NB4 (cell line): ENCODE data around the gene CYTH3.
"Not testable (repeated sequence)": the region's sequence is repeated elsewhere in the genome, so short reads cannot be mapped to it uniquely, and the experiment has no call there.

Experiments
- DNase-seq: peaks from one replicate; pipeline ENCODE4 v3.0.0; 2010; ENCODE audit warnings: low read depth
- H3K4me3 ChIP-seq: one replicate; pipeline ENCODE4 v1.5.1; 2011; ENCODE audit warnings: mild to moderate bottlenecking, low read depth, low read length, moderate library complexity
- MYC ChIP-seq: IDR thresholded peaks from 2 replicates; pipeline ENCODE4 v1.6.1; 2011; ENCODE audit warnings: low read depth, low read length
- POLR2A ChIP-seq: IDR thresholded peaks from 2 replicates; pipeline ENCODE4 v1.6.1; 2011; ENCODE audit warnings: mild to moderate bottlenecking; ENCODE audit not compliant: insufficient read length; ENCODE audit errors: extremely low read depth
- TF ChIP-seq, protein P1 (sequence below): IDR thresholded peaks from 2 replicates; pipeline ENCODE4 v1.6.1; 2011; ENCODE audit warnings: low read depth, low read length
- TF ChIP-seq, protein P2 (sequence below): IDR thresholded peaks from one replicate; pipeline ENCODE4 v1.5.1; 2012; ENCODE audit warnings: low read depth, low read length

CYTH3 gene

DNA sequence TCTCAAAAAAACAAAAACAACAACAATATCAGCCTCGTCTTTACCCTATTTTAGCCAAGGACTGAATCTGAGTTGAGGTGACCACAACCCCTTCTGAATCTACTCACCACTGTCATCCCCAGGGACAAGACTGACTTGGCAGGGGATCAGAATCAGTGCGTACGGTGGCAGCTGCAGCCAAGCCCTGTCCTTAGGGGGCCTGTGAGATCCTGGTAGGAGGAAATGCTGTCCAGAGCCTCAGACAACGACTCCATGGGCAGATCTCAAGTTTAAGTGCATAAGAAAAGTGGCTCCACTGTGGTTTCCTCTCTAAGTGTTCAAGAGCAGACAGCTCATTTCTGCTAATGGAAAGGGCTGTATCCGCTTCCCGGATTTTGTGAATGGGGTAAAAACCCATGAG, 22.4 kb upstream of the CYTH3 start:
- DNase-seq: peak; percentile 90
- H3K4me3 ChIP-seq: no peak overlapping the region
- no peak for TF ChIP-seq POLR2A
- TF ChIP-seq, protein P1, sequence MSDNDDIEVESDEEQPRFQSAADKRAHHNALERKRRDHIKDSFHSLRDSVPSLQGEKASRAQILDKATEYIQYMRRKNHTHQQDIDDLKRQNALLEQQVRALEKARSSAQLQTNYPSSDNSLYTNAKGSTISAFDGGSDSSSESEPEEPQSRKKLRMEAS: no peak
- TF ChIP-seq, protein P2, sequence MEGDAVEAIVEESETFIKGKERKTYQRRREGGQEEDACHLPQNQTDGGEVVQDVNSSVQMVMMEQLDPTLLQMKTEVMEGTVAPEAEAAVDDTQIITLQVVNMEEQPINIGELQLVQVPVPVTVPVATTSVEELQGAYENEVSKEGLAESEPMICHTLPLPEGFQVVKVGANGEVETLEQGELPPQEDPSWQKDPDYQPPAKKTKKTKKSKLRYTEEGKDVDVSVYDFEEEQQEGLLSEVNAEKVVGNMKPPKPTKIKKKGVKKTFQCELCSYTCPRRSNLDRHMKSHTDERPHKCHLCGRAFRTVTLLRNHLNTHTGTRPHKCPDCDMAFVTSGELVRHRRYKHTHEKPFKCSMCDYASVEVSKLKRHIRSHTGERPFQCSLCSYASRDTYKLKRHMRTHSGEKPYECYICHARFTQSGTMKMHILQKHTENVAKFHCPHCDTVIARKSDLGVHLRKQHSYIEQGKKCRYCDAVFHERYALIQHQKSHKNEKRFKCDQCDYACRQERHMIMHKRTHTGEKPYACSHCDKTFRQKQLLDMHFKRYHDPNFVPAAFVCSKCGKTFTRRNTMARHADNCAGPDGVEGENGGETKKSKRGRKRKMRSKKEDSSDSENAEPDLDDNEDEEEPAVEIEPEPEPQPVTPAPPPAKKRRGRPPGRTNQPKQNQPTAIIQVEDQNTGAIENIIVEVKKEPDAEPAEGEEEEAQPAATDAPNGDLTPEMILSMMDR: no peak
- no peak for TF ChIP-seq MYC

DNA sequence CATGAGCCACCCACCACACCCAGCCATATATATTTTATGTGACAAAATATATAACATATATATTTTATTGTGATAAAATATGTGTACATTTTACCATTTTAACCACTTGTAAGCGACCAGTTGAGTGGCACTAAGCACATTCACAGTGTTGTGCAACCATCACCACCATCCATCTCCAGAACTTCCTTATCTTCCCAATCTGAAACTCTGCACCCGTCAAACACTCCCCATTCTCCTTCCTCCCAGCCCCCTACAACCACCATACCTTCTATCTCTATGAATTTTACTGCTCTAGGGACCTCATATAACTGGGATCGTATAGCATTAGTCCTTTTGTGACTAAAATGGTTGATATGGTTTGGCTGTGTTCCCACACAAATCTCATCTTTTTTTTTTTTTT, 20.8 kb upstream of the CYTH3 start:
- TF ChIP-seq MYC (no peak), POLR2A (no peak)
- TF ChIP-seq, protein P1: no peak
- TF ChIP-seq, protein P2: no peak
- DNase-seq: peak; percentile 74

DNA sequence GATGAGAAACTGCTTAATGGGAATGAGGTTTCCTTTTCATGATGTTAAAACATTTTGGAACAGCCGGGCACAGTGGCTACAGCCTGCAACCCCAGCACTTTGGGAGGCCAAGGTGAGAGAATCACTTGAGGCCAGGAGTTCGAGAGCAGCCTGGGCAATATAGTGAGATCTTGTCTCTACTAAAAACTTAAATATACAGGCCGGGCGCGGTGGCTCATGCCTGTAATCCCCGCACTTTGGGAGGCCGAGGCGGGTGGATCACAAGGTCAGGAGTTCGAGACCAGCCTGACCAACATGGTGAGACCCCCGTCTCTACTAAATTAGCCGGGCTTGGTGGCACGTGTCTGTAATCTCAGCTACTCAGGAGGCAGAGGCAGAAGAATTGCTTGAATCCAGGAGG, 19.5 kb upstream of the CYTH3 start:
- not testable (repeated sequence) for H3K4me3 ChIP-seq, DNase-seq

More for the DNA sequence above, 20.8 kb upstream of the CYTH3 start:
- no peak overlapping the region for H3K4me3 ChIP-seq

DNA sequence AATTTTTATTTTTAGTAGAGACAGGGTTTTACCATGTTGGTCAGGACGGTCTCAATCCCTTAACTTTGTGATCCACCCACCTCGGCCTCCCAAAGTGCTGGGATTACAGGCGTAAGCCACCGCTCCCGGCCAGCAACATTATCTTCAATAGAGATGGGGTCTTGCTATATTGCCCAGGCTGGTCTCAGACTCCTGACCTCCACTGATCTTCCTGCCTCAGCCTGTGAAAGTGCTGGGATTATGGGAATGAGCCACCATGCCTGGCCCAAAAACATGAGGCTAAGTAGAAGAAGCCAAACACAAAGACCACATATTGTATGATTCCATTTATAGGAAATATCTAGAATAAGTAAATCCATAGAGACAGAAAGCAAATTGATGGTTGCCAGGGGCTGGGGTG, 19.1 kb upstream of the CYTH3 start:
- DNase-seq: no peak
- TF ChIP-seq, protein P1: no peak
- no peak for TF ChIP-seq POLR2A
- TF ChIP-seq MYC: no peak
- TF ChIP-seq, protein P2: no peak

DNA sequence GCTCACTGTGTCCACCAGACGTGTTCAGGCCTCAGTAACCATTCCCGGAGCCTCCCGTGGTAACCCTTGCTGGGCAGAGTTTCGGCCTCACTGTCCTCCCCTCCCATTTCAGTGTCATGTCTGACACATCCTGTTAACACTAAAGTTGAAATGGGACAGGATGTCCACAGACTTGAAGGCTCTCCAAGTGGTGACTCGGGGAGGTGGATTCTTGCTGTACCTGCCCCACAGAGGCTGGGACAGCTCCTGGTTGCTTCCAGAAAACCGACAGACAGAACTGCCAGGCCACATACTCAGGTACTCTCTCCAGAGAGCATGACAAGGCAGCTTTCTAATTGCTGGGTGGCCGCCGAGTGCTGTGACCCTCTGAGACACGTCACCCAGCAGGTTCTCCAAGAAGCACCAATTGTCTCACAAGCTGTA, 17.9 kb upstream of the CYTH3 start:
- no peak overlapping the region for H3K4me3 ChIP-seq
- DNase-seq: no peak
- no peak for TF ChIP-seq MYC
- TF ChIP-seq POLR2A: no peak
- TF ChIP-seq, protein P1: no peak
- TF ChIP-seq, protein P2: no peak

More for the DNA sequence above, 19.1 kb upstream of the CYTH3 start:
- H3K4me3 ChIP-seq: no peak overlapping the region

DNA sequence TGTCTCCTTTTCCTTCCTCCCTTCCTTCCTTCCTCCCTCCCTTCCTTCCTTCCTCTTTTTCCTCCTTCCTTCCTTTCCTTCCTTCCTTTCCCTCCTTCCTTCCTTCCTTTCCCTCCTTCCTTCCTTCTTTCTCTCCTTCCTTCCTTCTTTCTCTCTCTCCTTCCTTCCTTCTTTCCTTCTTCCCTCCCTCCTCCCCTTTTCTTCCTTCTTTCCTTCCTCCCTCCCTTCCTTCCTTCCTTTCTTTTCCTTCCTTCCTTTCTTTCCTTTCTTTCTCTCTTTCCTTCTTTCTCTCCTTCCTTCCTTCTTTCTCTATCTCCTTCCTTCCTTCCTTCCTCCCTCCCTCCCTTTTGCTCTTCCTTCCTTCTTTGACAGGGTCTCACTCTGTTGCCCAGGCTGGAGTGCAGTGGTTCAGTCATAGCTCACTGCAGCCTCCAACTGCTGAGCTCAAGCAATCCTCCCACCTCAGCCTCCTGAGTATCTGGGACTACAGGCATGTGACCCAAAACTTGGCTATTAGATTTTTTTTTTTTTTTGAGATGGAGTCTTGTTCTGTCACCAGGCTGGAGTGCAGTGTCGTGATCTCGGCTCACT, 15.9 kb upstream of the CYTH3 start:
- no peak for TF ChIP-seq MYC
- TF ChIP-seq, protein P2: no peak
- TF ChIP-seq POLR2A: no peak
- TF ChIP-seq, protein P1: no peak
- no peak overlapping the region for H3K4me3 ChIP-seq
- DNase-seq: no peak
